ENCODE data around the gene HBP1. TPM values are rescaled to one million over a fixed set of nuclear protein-coding genes. Genes with fewer than 3 reads are reported as not detected.

The HBP1 gene
- total and polyA plus RNA-seq, 2 of the 8 experiments (the other 6 are each of a cell fraction or from before 2014, with no cell fraction given), result 28.9 to 29.2 TPM

GRCh38 chr7:107130487-107131220 lies 38.1 kb upstream of the HBP1 start:
- no peak overlapping the region for H2BK20ac ChIP-seq (ENCODE audit: low read length)
- no peak overlapping the region for H3K27ac ChIP-seq (ENCODE audit: low read depth, low read length)
- no peak overlapping the region for H3K9ac ChIP-seq (replicated peaks in 1 of 4; ENCODE audit: extremely low read depth in 1 of 4, low read depth in 3 of 4, low read length in 3 of 4)
- no peak overlapping the region for H2BK12ac ChIP-seq (ENCODE audit: low read depth, low read length)
- H2BK5ac ChIP-seq (ENCODE audit: low read depth, low read length), result no peak overlapping the region
- H2AFZ ChIP-seq (ENCODE audit: low read length), result no peak overlapping the region
- H3K4me2 ChIP-seq (ENCODE audit: insufficient read depth in 1 of 2, low read depth in 2 of 2, low read length in 2 of 2), result peak overlapping the region in 1 of 2 experiments; percentile 53; a peak in 2 of 4 replicates
- no peaks in the 10 kb centered on the region; a peak in 1 of 4 replicates for H3K79me2 ChIP-seq (ENCODE audit: control insufficient read depth in 1 of 2, insufficient read depth in 2 of 2, low read length in 2 of 2)
- WGBS, 2 experiments (ENCODE audit: extremely low coverage in 1 of 2, insufficient coverage in 1 of 2, insufficient read length in 1 of 2, insufficient replicate concordance in 2 of 2, low coverage in 1 of 2, low lambda C conversion rate in 2 of 2, missing lambda C conversion rate in 1 of 2), result 34% methylated on average over 6 of the region's 6 CpGs; no CpG with 5 or more reads in 1 of the 2 experiments
- H2BK120ac ChIP-seq (replicated peaks; ENCODE audit: low read depth, low read length), result no peak overlapping the region
- H3K23me2 ChIP-seq (ENCODE audit: low read depth, low read length), result no peaks in the 10 kb centered on the region
- H4K5ac ChIP-seq (ENCODE audit: insufficient read length, low read depth, low read length), result no peak overlapping the region
- H4K91ac ChIP-seq (replicated peaks; ENCODE audit: insufficient read length, low read length), result no peak overlapping the region
- no peak overlapping the region for H4K8ac ChIP-seq (ENCODE audit: extremely low read depth, insufficient read depth, low read length)
- H3K9me3 ChIP-seq (ENCODE audit: insufficient read depth in 2 of 2, low read depth in 1 of 2, low read length in 1 of 2), result no peaks in the 10 kb centered on the region
- POLR2A ChIA-PET (ENCODE audit: partially characterized antibody), result no interaction called here
- no peak overlapping the region for H3K14ac ChIP-seq (ENCODE audit: insufficient read length)
- 0 out of 8 replicates have a peak overlapping the region, but pooled peaks of 1 of the 4 experiments have one; percentile 39 for H3K4me3 ChIP-seq (ENCODE audit: extremely low read depth in 1 of 4, insufficient read depth in 2 of 4, low read depth in 3 of 4, low read length in 4 of 4)
- no peaks in the 10 kb centered on the region; a peak in 1 of 8 replicates for H3K36me3 ChIP-seq (ENCODE audit: control insufficient read depth in 2 of 4, insufficient read depth in 4 of 4, low read length in 3 of 4)
- no peaks in the 10 kb centered on the region for H4K20me1 ChIP-seq (replicated peaks in 1 of 2; ENCODE audit: control insufficient read depth in 1 of 2, insufficient read depth in 2 of 2, low read length in 2 of 2)
- no peak overlapping the region for H3K23ac ChIP-seq (ENCODE audit: insufficient read length)
- CTCF ChIA-PET (ENCODE audit: partially characterized antibody), result interaction anchor here (0.7 to 5.7 kb wide), 18 partner anchors 8 to 338 kb away, joined by 3 to 67 read pairs (median 3); no protein-coding TSS in a partner anchor
- FAIRE-seq (peak; percentile 96), DNase-seq (ENCODE audit: low read depth in 1 of 2, low spot score in 2 of 2) (no peak)
- H3K4ac ChIP-seq (replicated peaks; ENCODE audit: insufficient read length, low read depth, low read length), result no peak overlapping the region
- no peak overlapping the region for H3K56ac ChIP-seq (replicated peaks; ENCODE audit: insufficient read length, low read depth, low read length)
- H3K4me1 ChIP-seq (replicated peaks in 1 of 4; ENCODE audit: control insufficient read depth in 3 of 4, insufficient read depth in 4 of 4, low read length in 3 of 4), result peaks cover 0 to 9% (median 4%) of the 10 kb centered on the region in 4 experiments; a peak in 4 of 7 replicates
- no peak overlapping the region for H3K18ac ChIP-seq (ENCODE audit: extremely low read depth, low read length)
- no peaks in the 10 kb centered on the region for H3K79me1 ChIP-seq (ENCODE audit: low read depth, low read length)
- H2BK15ac ChIP-seq (ENCODE audit: low read length), result no peak overlapping the region
- H2AK5ac ChIP-seq (ENCODE audit: low read depth, low read length), result no peak overlapping the region
- no peaks in the 10 kb centered on the region for H3K27me3 ChIP-seq (replicated peaks in 1 of 4; ENCODE audit: control insufficient read depth in 3 of 4, extremely low read depth in 1 of 4, insufficient read depth in 3 of 4, low read length in 3 of 4)

All from H1 (cell line).